Measurements from ENCODE around the gene UPP1.
"Not testable (repeated sequence)": the region's sequence is repeated elsewhere in the genome, so short reads cannot be mapped to it uniquely, and the experiment has no call there.

Gene UPP1

GRCh38 chr7:48078470-48078869 is 10.6 kb upstream of the UPP1 start:
- no peak overlapping the region for H3K27ac ChIP-seq
- H3K9me3 ChIP-seq (ENCODE audit: severe bottlenecking), result peaks cover 3% of the 10 kb centered on the region
- TF ChIP-seq, protein P1, sequence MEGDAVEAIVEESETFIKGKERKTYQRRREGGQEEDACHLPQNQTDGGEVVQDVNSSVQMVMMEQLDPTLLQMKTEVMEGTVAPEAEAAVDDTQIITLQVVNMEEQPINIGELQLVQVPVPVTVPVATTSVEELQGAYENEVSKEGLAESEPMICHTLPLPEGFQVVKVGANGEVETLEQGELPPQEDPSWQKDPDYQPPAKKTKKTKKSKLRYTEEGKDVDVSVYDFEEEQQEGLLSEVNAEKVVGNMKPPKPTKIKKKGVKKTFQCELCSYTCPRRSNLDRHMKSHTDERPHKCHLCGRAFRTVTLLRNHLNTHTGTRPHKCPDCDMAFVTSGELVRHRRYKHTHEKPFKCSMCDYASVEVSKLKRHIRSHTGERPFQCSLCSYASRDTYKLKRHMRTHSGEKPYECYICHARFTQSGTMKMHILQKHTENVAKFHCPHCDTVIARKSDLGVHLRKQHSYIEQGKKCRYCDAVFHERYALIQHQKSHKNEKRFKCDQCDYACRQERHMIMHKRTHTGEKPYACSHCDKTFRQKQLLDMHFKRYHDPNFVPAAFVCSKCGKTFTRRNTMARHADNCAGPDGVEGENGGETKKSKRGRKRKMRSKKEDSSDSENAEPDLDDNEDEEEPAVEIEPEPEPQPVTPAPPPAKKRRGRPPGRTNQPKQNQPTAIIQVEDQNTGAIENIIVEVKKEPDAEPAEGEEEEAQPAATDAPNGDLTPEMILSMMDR (IDR thresholded peaks at IDR 0.05; ENCODE audit: low read depth, low read length), result no peak
- DNase-seq, result no peak
- no peaks in the 10 kb centered on the region for H3K27me3 ChIP-seq (ENCODE audit: insufficient read depth, low read depth, severe bottlenecking)
- no peaks in the 10 kb centered on the region for H3K36me3 ChIP-seq
- H3K4me3 ChIP-seq (ENCODE audit: low read depth, low read length), result no peak overlapping the region

- DNase-seq; H3K4me3 ChIP-seq (ENCODE audit: low read depth, low read length); H3K27me3 ChIP-seq (ENCODE audit: insufficient read depth, low read depth, severe bottlenecking); H3K27ac ChIP-seq; H3K36me3 ChIP-seq; H3K9me3 ChIP-seq (ENCODE audit: severe bottlenecking): not testable (repeated sequence)
Observed at GRCh38 chr7:48082378-48082777, 6.7 kb upstream of the UPP1 start.

- Histone ChIP-seq H3K4me3 (ENCODE audit: low read depth, low read length) (no peak overlapping the region), H3K27ac (no peak overlapping the region), H3K27me3 (ENCODE audit: insufficient read depth, low read depth, severe bottlenecking) (no peaks in the 10 kb centered on the region), H3K9me3 (ENCODE audit: severe bottlenecking) (peaks cover 3% of the 10 kb centered on the region), H3K36me3 (no peaks in the 10 kb centered on the region)
- DNase-seq, result no peak
- TF ChIP-seq, protein P1 (IDR thresholded peaks at IDR 0.05; ENCODE audit: low read depth, low read length), result no peak
Observed at GRCh38 chr7:48083114-48083830, 5.8 kb upstream of the UPP1 start.

DNA sequence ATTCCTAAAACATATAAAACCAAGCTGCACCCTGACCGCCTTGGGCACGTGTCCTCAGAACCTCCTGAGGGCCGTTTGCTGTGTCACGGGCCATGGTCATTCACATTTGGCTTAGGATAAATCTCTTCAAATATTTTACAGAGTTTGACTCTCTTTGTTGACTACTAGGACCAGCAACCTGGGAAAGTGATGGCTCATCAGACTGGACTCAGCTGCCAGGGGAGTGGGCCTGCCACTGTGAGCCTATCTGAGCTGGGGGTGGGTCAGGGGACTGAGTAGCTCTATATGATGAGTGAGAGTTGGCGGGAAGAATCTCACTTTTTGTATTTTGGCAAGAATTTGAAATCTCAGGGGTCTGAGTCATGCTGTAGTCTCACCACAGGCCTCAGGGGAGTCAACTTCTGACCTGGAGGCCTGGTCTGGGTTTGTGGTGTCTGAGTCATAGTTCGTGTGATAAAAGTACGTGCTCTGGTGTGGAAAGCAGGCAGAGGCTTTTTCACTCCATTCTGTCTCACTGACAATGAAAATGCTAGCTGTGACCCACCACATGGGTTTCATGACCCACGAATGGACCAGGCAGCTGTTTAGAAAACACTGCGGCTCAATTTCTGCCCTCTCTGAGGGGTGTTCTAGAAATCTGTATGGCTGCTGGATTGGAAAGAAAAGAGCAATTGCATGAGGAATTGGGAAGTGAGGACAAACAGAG is 4.2 kb upstream of the UPP1 start:
- TF ChIP-seq, protein P1 (IDR thresholded peaks at IDR 0.05; ENCODE audit: low read depth, low read length), result no peak
- Histone ChIP-seq H3K27ac (no peak overlapping the region), H3K4me3 (ENCODE audit: low read depth, low read length) (no peak overlapping the region)

GRCh38 chr7:48085433-48085791 is 3.7 kb upstream of the UPP1 start:
- TF ChIP-seq, protein P1 (IDR thresholded peaks at IDR 0.05; ENCODE audit: low read depth, low read length), result no peak
- H3K36me3 ChIP-seq, result no peaks in the 10 kb centered on the region
- no peak for DNase-seq
- no peak overlapping the region for H3K27ac ChIP-seq
- no peak overlapping the region for H3K4me3 ChIP-seq (ENCODE audit: low read depth, low read length)
- no peaks in the 10 kb centered on the region for H3K9me3 ChIP-seq (ENCODE audit: severe bottlenecking)
- H3K27me3 ChIP-seq (ENCODE audit: insufficient read depth, low read depth, severe bottlenecking), result no peaks in the 10 kb centered on the region

More for the DNA sequence above, 4.2 kb upstream of the UPP1 start:
- H3K36me3 ChIP-seq, result no peaks in the 10 kb centered on the region
- peaks cover 2% of the 10 kb centered on the region for H3K9me3 ChIP-seq (ENCODE audit: severe bottlenecking)
- DNase-seq, result no peak
- no peaks in the 10 kb centered on the region for H3K27me3 ChIP-seq (ENCODE audit: insufficient read depth, low read depth, severe bottlenecking)

GRCh38 chr7:48085942-48086341 is 3.1 kb upstream of the UPP1 start:
- Histone ChIP-seq H3K27me3 (ENCODE audit: insufficient read depth, low read depth, severe bottlenecking) (no peaks in the 10 kb centered on the region), H3K36me3 (peaks cover 3% of the 10 kb centered on the region), H3K9me3 (ENCODE audit: severe bottlenecking) (no peaks in the 10 kb centered on the region), H3K27ac (no peak overlapping the region), H3K4me3 (ENCODE audit: low read depth, low read length) (no peak overlapping the region)
- DNase-seq, result no peak
- TF ChIP-seq, protein P1 (IDR thresholded peaks at IDR 0.05; ENCODE audit: low read depth, low read length), result no peak
